ENCODE data around the gene KIAA1671.

DNA sequence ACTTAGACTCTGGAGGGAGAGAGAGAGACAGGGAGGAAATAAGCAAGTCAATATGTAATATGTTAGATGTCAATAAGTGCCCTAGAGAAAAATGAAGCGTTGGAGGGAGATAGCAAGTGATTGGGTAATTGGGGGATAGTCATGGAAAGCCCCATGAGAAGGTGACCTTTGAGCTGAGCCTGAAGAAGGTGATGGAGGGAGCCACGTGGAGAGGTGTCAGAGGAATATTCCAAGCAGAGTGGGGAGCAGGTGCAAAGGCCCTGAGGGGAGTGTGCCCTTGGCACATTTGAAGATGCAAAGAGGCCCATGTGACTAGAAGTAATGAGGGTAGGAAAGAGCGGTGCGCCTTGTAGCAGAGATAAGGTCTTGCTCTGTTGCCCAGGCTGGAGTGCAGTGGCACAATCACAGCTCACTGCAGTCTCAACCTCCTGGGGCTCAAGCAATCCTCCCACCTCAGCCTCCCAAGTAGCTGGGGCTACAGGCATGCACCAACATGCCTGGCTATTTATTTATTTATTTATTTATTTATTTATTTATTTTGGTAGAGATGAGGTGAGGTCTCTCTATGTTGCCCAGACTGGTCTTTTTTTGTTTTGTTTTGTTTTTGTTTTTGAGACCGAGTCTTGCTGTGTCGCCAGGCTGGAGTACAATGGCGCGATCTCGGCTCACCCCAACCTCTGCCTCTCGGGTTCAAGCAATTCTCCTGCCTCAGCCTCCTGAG lies 8.1 kb upstream of the KIAA1671 start:
- TF ChIP-seq EZH2phosphoT487 (conservative IDR thresholded peaks at IDR 0.05; ENCODE audit: low read length), result no peak
- TF ChIP-seq CTCF (IDR thresholded peaks at IDR 0.05; ENCODE audit: insufficient read depth, low read length, poor library complexity, severe bottlenecking), result no peak

Data from SU-DHL-6 (cell line).